SK-N-SH (cell line): ENCODE data around the gene ARMC3. TPM values are rescaled to one million over a fixed set of nuclear protein-coding genes. Genes with fewer than 3 reads are reported as not detected.

ENCODE experiments used
- CTCF ChIA-PET: fragments of 300-600, 350-600 bp; formaldehyde crosslinking; extraction: SDS; loops from one replicate; lab custom pipeline; 2021; lab: Yijun Ruan, JAX
- POLR2A ChIA-PET: fragments of 350-600 bp; sonication (Branson Sonifier 250); formaldehyde crosslinking; extraction: SDS; loops from one replicate; lab custom pipeline; 2020; ENCODE audit warnings: antibody characterized with exemption, inconsistent platforms; lab: Yijun Ruan, JAX
- DNase-seq: peaks from one replicate; pipeline ENCODE4 v3.0.0; 2012
- H2AFZ ChIP-seq: fragments of 200-600 bp; sonication (generic); 2 replicates; pipeline ENCODE4 v1.8.1; 2016; ENCODE audit warnings: antibody characterized with exemption, mild to moderate bottlenecking, low read depth
- H3F3A ChIP-seq: fragments of 200-600 bp; sonication (generic); replicated peaks from 2 replicates; pipeline ENCODE3; 2016; ENCODE audit warnings: antibody characterized with exemption, mild to moderate bottlenecking; ENCODE audit not compliant: insufficient read depth
- H3K27ac ChIP-seq, 2 experiments: fragments of 200-500 bp in 1 of 2; fragments of 200-600 bp in 1 of 2; sonication (Bioruptor generic) in 1 of 2; sonication (generic), shearing (Covaris generic) in 1 of 2; 2 replicates each; pipeline versions ENCODE4 v1.5.1 to v1.6.1; 2014 to 2016; ENCODE audit warnings: low read depth in 2 of 2, inconsistent platforms in 1 of 2, low read length in 1 of 2, mild to moderate bottlenecking in 1 of 2, mixed read lengths in 1 of 2
- H3K27me3 ChIP-seq: fragments of 200-600 bp; sonication (generic), shearing (Covaris generic); 2 replicates; pipeline ENCODE4 v1.6.1; 2016; ENCODE audit warnings: mixed run types; ENCODE audit not compliant: insufficient read depth
- H3K36me3 ChIP-seq, 2 experiments: fragments of 200-500 bp in 1 of 2; fragments of 200-600 bp in 1 of 2; sonication (Bioruptor generic) in 1 of 2; sonication (generic) in 1 of 2; replicated peaks in 1 of 2; 2 replicates each; pipeline versions ENCODE3 to v1.5.1; 2014 to 2016; ENCODE audit warnings: low read length in 1 of 2, mild to moderate bottlenecking in 1 of 2; ENCODE audit not compliant: insufficient read depth in 2 of 2, control insufficient read depth in 1 of 2
- H3K4me1 ChIP-seq, 2 experiments: fragments of 200-500 bp in 1 of 2; fragments of 200-600 bp in 1 of 2; sonication (Bioruptor generic) in 1 of 2; sonication (generic), shearing (Covaris generic) in 1 of 2; 2 replicates each; pipeline versions ENCODE4 v1.5.1 to v1.6.1; 2014 to 2016; ENCODE audit warnings: low read depth in 1 of 2, low read length in 1 of 2, mixed run types in 1 of 2; ENCODE audit not compliant: insufficient read depth in 2 of 2, control insufficient read depth in 1 of 2
- H3K4me2 ChIP-seq: fragments of 200-600 bp; sonication (generic), shearing (Covaris generic); 2 replicates; pipeline ENCODE4 v1.6.1; 2017; ENCODE audit warnings: mixed run types
- H3K4me3 ChIP-seq, 2 experiments: fragments of 200-500 bp in 1 of 2; fragments of 200-600 bp in 1 of 2; sonication (Bioruptor generic) in 1 of 2; sonication (generic), shearing (Covaris generic) in 1 of 2; 2 replicates each; pipeline versions ENCODE4 v1.5.1 to v1.8.1; 2014 to 2016; ENCODE audit warnings: low read depth in 2 of 2, inconsistent platforms in 1 of 2, low read length in 1 of 2, mild to moderate bottlenecking in 1 of 2, mixed read lengths in 1 of 2, moderate library complexity in 1 of 2
- H3K79me2 ChIP-seq: fragments of 200-600 bp; sonication (generic); 2 replicates; pipeline ENCODE4 v1.8.1; 2017; ENCODE audit warnings: mild to moderate bottlenecking; ENCODE audit not compliant: insufficient read depth
- H3K9ac ChIP-seq: fragments of 200-600 bp; sonication (generic); 2 replicates; pipeline ENCODE4 v1.6.1; 2017; ENCODE audit warnings: mixed run types
- H3K9me2 ChIP-seq: fragments of 200-600 bp; sonication (generic); 2 replicates; pipeline ENCODE4 v1.6.1; 2017; ENCODE audit warnings: mixed run types
- H3K9me3 ChIP-seq: fragments of 200-600 bp; sonication (generic); 2 replicates; pipeline ENCODE4 v1.6.1; 2017; ENCODE audit warnings: mixed run types, mild to moderate bottlenecking, moderate library complexity
- H4K20me1 ChIP-seq: fragments of 200-600 bp; sonication (generic); 2 replicates; pipeline ENCODE4 v1.6.1; 2017; ENCODE audit warnings: mild to moderate bottlenecking, mixed run types; ENCODE audit not compliant: insufficient read depth
- CHD2 ChIP-seq: fragments of 150-350 bp; IDR thresholded peaks from 2 replicates; pipeline ENCODE4 v1.6.1; 2018; ENCODE audit warnings: low read length; ENCODE audit not compliant: partially characterized antibody
- ELF1 ChIP-seq: IDR thresholded peaks from 2 replicates; pipeline ENCODE4 v1.4.0; 2012
- EP300 ChIP-seq, 2 experiments: IDR thresholded peaks; 2 replicates each; pipeline versions ENCODE4 v1.4.0 to v1.6.1; 2012; ENCODE audit warnings: borderline replicate concordance in 1 of 2, low read depth in 1 of 2, low read length in 1 of 2
- FOSL2 ChIP-seq: IDR thresholded peaks from 2 replicates; pipeline ENCODE4 v1.4.0; 2012; ENCODE audit warnings: low read depth, mild to moderate bottlenecking, moderate library complexity, borderline replicate concordance
- FOXJ3 ChIP-seq: sonication (generic); formaldehyde crosslinking; IDR thresholded peaks from 2 replicates; pipeline ENCODE4 v1.5.1; 2020; ENCODE audit warnings: mild to moderate bottlenecking, missing genetic modification reagents
- GABPA ChIP-seq: IDR thresholded peaks from 2 replicates; pipeline ENCODE4 v1.4.0; 2012; ENCODE audit warnings: low read depth, mild to moderate bottlenecking
- JUND ChIP-seq: IDR thresholded peaks from 2 replicates; pipeline ENCODE4 v1.4.0; 2012
- MAX ChIP-seq: IDR thresholded peaks from 2 replicates; pipeline ENCODE4 v1.4.0; 2012; ENCODE audit warnings: low read depth
- MXI1 ChIP-seq: IDR thresholded peaks from 2 replicates; pipeline ENCODE4 v1.6.1; 2012; ENCODE audit warnings: mild to moderate bottlenecking, low read depth, low read length, improper control_type of control experiment
- NRF1 ChIP-seq: IDR thresholded peaks from 2 replicates; pipeline ENCODE4 v1.6.1; 2012; ENCODE audit warnings: low read depth, mild to moderate bottlenecking, low read length
- POLR2AphosphoS5 ChIP-seq: IDR thresholded peaks from 2 replicates; pipeline ENCODE4 v1.6.1; 2012; ENCODE audit warnings: low read depth, low read length
- RAD21 ChIP-seq: IDR thresholded peaks from 2 replicates; pipeline ENCODE4 v1.6.1; 2012; ENCODE audit warnings: mild to moderate bottlenecking, low read length
- RFX5 ChIP-seq: IDR thresholded peaks from 2 replicates; pipeline ENCODE4 v1.6.1; 2012; ENCODE audit warnings: mild to moderate bottlenecking, improper control_type of control experiment, low read length
- RXRA ChIP-seq: IDR thresholded peaks from 2 replicates; pipeline ENCODE4 v1.4.0; 2012; ENCODE audit warnings: low read depth, mild to moderate bottlenecking, borderline replicate concordance
- SIN3A ChIP-seq: IDR thresholded peaks from 2 replicates; pipeline ENCODE4 v1.6.1; 2012; ENCODE audit warnings: low read depth, mild to moderate bottlenecking, low read length, moderate library complexity, borderline replicate concordance
- TAF1 ChIP-seq: IDR thresholded peaks from 2 replicates; pipeline ENCODE4 v1.6.1; 2012; ENCODE audit warnings: low read depth, mild to moderate bottlenecking, low read length, moderate library complexity, borderline replicate concordance
- TCF12 ChIP-seq: IDR thresholded peaks from 2 replicates; pipeline ENCODE4 v1.4.0; 2012
- USF1 ChIP-seq: IDR thresholded peaks from 2 replicates; pipeline ENCODE4 v1.4.0; 2012; ENCODE audit warnings: low read depth, borderline replicate concordance
- USF2 ChIP-seq: fragments of 150-350 bp; IDR thresholded peaks from 2 replicates; pipeline ENCODE4 v1.6.1; 2017; ENCODE audit warnings: antibody characterized with exemption, low read length, low read depth, borderline replicate concordance
- ZBTB33 ChIP-seq: IDR thresholded peaks from 2 replicates; pipeline ENCODE4 v1.4.0; 2012; ENCODE audit warnings: low read depth, borderline replicate concordance
- WGBS: methylation state at CpG from one replicate; pipeline ENCODE4 v1.1.6; 2017; ENCODE audit warnings: low lambda C conversion rate; 5-methylcytosine and 5-hydroxymethylcytosine counted together
- polyA plus RNA-seq, 3 experiments: library from polyadenylated mRNA; depleted of rRNA; stranded (reverse); fragments of >200 nt; gene quantifications; 2 replicates each; pipeline ENCODE4 v1.2.3, GENCODE V29; 2012

ARMC3 gene
- polyA plus RNA-seq, 1 of the 3 experiments (the other 2 are of a cell fraction), result not detected

- H3K9ac ChIP-seq, result no peak overlapping the region
- H3K36me3 ChIP-seq, result no peaks in the 10 kb centered on the region
- no peaks in the 10 kb centered on the region for H4K20me1 ChIP-seq
- H3K9me2 ChIP-seq, result no peaks in the 10 kb centered on the region
- H2AFZ ChIP-seq, result no peak overlapping the region
- H3K4me3 ChIP-seq, result no peak overlapping the region
- H3K4me2 ChIP-seq, result no peak overlapping the region
- no peaks in the 10 kb centered on the region for H3K79me2 ChIP-seq
- no peak overlapping the region for H3K27ac ChIP-seq
- 50% methylated on average over 2 of the region's 2 CpGs for WGBS
- TF ChIP-seq FOXJ3 (no peak), MXI1 (no peak), ZBTB33 (no peak), CHD2 (no peak), USF2 (no peak), ELF1 (no peak), TCF12 (no peak), SIN3A (no peak), RXRA (no peak), NRF1 (no peak), FOSL2 (no peak), POLR2AphosphoS5 (no peak), TAF1 (no peak), USF1 (no peak), RFX5 (no peak), MAX (no peak), JUND (no peak), GABPA (no peak), RAD21 (no peak), EP300 (IDR thresholded peaks at IDR 0.05; ENCODE audit: borderline replicate concordance in 1 of 2, low read depth in 1 of 2, low read length in 1 of 2) (no peak)
- no peak for DNase-seq
- POLR2A ChIA-PET, result no interaction called here
- H3K9me3 ChIP-seq, result no peaks in the 10 kb centered on the region
- H3K27me3 ChIP-seq, result no peaks in the 10 kb centered on the region
- CTCF ChIA-PET, result no interaction called here
- peaks cover 0 to 10% of the 10 kb centered on the region in 2 experiments; a peak in 1 of 4 replicates for H3K4me1 ChIP-seq
- no peaks in the 10 kb centered on the region for H3F3A ChIP-seq
Observed at GRCh38 chr10:22893781-22894180, 34.1 kb upstream of the ARMC3 start.
